Liver (tissue), 9 donors: Measurements from ENCODE around the gene QKI. TPM values are rescaled to one million over a fixed set of nuclear protein-coding genes. Genes with fewer than 3 reads are reported as not detected.

Experiments
- DNase-seq: peaks from one replicate; pipeline ENCODE4 v3.0.0-alpha.2; 2017; ENCODE audit warnings: low spot score
- H3K27ac ChIP-seq, 2 donors: one replicate each; pipeline ENCODE4 v1.7.0; 2013; ENCODE audit warnings: inconsistent platforms in 2 of 2, low read length in 2 of 2, control low read depth in 1 of 2, low read depth in 1 of 2, mild to moderate bottlenecking in 1 of 2
- H3K27me3 ChIP-seq, 4 donors: one replicate each; pipeline versions ENCODE4 v1.6.1 to v1.7.0; 2013; ENCODE audit warnings: low read length in 3 of 4, inconsistent platforms in 1 of 4, mild to moderate bottlenecking in 1 of 4, moderate library complexity in 1 of 4; ENCODE audit not compliant: control insufficient read depth in 4 of 4, insufficient read depth in 4 of 4
- H3K36me3 ChIP-seq, 4 donors: one replicate each; pipeline versions ENCODE4 v1.6.1 to v1.7.0; 2013; ENCODE audit warnings: low read length in 3 of 4, mild to moderate bottlenecking in 3 of 4, low read depth in 1 of 4, moderate library complexity in 1 of 4; ENCODE audit not compliant: control insufficient read depth in 4 of 4, insufficient read depth in 3 of 4
- H3K4me1 ChIP-seq, 4 donors: one replicate each; pipeline versions ENCODE4 v1.6.1 to v1.7.0; 2013; ENCODE audit warnings: low read length in 3 of 4, mild to moderate bottlenecking in 3 of 4, moderate library complexity in 1 of 4; ENCODE audit not compliant: control insufficient read depth in 4 of 4, insufficient read depth in 4 of 4
- H3K4me3 ChIP-seq, 3 donors: one replicate each; pipeline versions ENCODE4 v1.6.1 to v1.7.0; 2013; ENCODE audit warnings: low read length in 3 of 3, control low read depth in 1 of 3, low read depth in 1 of 3, mild to moderate bottlenecking in 1 of 3
- H3K9ac ChIP-seq, 2 donors: one replicate each; pipeline ENCODE4 v1.7.0; 2013; ENCODE audit warnings: low read length in 2 of 2, mild to moderate bottlenecking in 2 of 2, moderate library complexity in 2 of 2, control low read depth in 1 of 2, low read depth in 1 of 2
- H3K9me3 ChIP-seq, 4 donors: one replicate each; pipeline versions ENCODE4 v1.6.1 to v1.7.0; 2013; ENCODE audit warnings: low read length in 3 of 4; ENCODE audit not compliant: control insufficient read depth in 4 of 4
- ATF3 ChIP-seq: IDR thresholded peaks from 2 replicates; pipeline ENCODE4 v1.6.1; 2016; ENCODE audit warnings: antibody characterized with exemption
- EGR1 ChIP-seq, 2 donors: IDR thresholded peaks; 2 replicates each; pipeline ENCODE4 v1.6.1; 2016 to 2018; ENCODE audit warnings: antibody characterized with exemption in 2 of 2, low read depth in 2 of 2
- FOXA1 ChIP-seq: IDR thresholded peaks from 2 replicates; pipeline ENCODE4 v1.6.1; 2016; ENCODE audit warnings: antibody characterized with exemption
- FOXA2 ChIP-seq: IDR thresholded peaks from 2 replicates; pipeline ENCODE4 v1.6.1; 2016; ENCODE audit warnings: antibody characterized with exemption
- GABPA ChIP-seq, 2 donors: IDR thresholded peaks in 1 of 2; conservative IDR thresholded peaks in 1 of 2; 2 replicates each; pipeline ENCODE4 v1.6.1; 2016; ENCODE audit warnings: antibody characterized with exemption in 2 of 2, mild to moderate bottlenecking in 1 of 2, moderate library complexity in 1 of 2
- HNF4A ChIP-seq, 2 donors: conservative IDR thresholded peaks; 2 replicates each; pipeline ENCODE4 v1.6.1; 2016; ENCODE audit warnings: antibody characterized with exemption in 2 of 2, mild to moderate bottlenecking in 2 of 2
- HNF4G ChIP-seq: IDR thresholded peaks from 2 replicates; pipeline ENCODE4 v1.6.1; 2016; ENCODE audit warnings: antibody characterized with exemption
- JUND ChIP-seq, 2 donors: IDR thresholded peaks; 2 replicates each; pipeline ENCODE4 v1.6.1; 2016; ENCODE audit warnings: antibody characterized with exemption in 2 of 2
- MAX ChIP-seq: IDR thresholded peaks from 2 replicates; pipeline ENCODE4 v1.6.1; 2016; ENCODE audit warnings: antibody characterized with exemption
- NR2F2 ChIP-seq: IDR thresholded peaks from 2 replicates; pipeline ENCODE4 v1.6.1; 2016; ENCODE audit warnings: antibody characterized with exemption
- RAD21 ChIP-seq, 2 donors: IDR thresholded peaks; 2 replicates each; pipeline ENCODE4 v1.6.1; 2016; ENCODE audit warnings: antibody characterized with exemption in 2 of 2, mild to moderate bottlenecking in 2 of 2
- RXRA ChIP-seq, 2 donors: IDR thresholded peaks; 2 replicates each; pipeline ENCODE4 v1.6.1; 2017 to 2018; ENCODE audit warnings: antibody characterized with exemption in 2 of 2, mild to moderate bottlenecking in 1 of 2
- SP1 ChIP-seq: IDR thresholded peaks from 2 replicates; pipeline ENCODE4 v1.6.1; 2018; ENCODE audit warnings: antibody characterized with exemption, mild to moderate bottlenecking
- TAF1 ChIP-seq: conservative IDR thresholded peaks from 2 replicates; pipeline ENCODE4 v1.6.1; 2016; ENCODE audit warnings: antibody characterized with exemption, mild to moderate bottlenecking
- YY1 ChIP-seq: IDR thresholded peaks from 2 replicates; pipeline ENCODE4 v1.6.1; 2016; ENCODE audit warnings: antibody characterized with exemption, mild to moderate bottlenecking
- WGBS: extraction: QIAGEN DNeasy Blood & Tissue Kit; methylation state at CpG from one replicate; pipeline ENCODE4 v1.1.7; 2013; 5-methylcytosine and 5-hydroxymethylcytosine counted together
- polyA plus RNA-seq, 2 donors: library from polyadenylated mRNA; stranded (reverse) in 1 of 2; unstranded in 1 of 2; fragments of 200-250 nt in 1 of 2; fragments of >200 nt in 1 of 2; fragmentation: Nextera tagmentation in 1 of 2; extraction: Ambion mirVana in 1 of 2; gene quantifications; one replicate each; pipeline versions ENCODE4 v1.2.1 to v1.2.3, GENCODE V29; 2013 to 2015
- total RNA-seq, 2 donors: library from RNA; depleted of rRNA; stranded (reverse); fragments of >200 nt; gene quantifications; one replicate each; pipeline ENCODE4 v1.2.3, GENCODE V29; 2014
- TF ChIP-seq, protein P1 (sequence below): IDR thresholded peaks from 2 replicates; pipeline ENCODE4 v1.6.1; 2016; ENCODE audit warnings: antibody characterized with exemption
- donor health status: healthy.
- donor health status: healthy.
- donor health status: healthy.
- donor health status: healthy.
- donor health status: healthy.

Gene QKI
- total and polyA plus RNA-seq, 4 donors = 22.7 to 97.0 (median 56.3) TPM

GRCh38 chr6:163526346-163526745 lies 111.8 kb downstream of the QKI start:
- Histone ChIP-seq H3K27ac (peak overlapping the region; percentile 49 to 74), H3K9me3 (no peaks in the 10 kb centered on the region), H3K4me1 (peaks cover 14 to 46% (median 27%) of the 10 kb centered on the region in 4 donors), H3K9ac (peak overlapping the region in 1 of 2 donors; percentile 29), H3K4me3 (no peak overlapping the region), H3K36me3 (peaks cover 0 to 1% (median 0%) of the 10 kb centered on the region in 4 donors), H3K27me3 (no peaks in the 10 kb centered on the region)
- 16% methylated on average over 1 of the region's 1 CpG for WGBS
- TF ChIP-seq TAF1 (no peak), HNF4A (conservative IDR thresholded peaks at IDR 0.05) (peak in 1 of 2 donors; percentile 20), GABPA (IDR thresholded peaks at IDR 0.05 in 1 of 2, conservative IDR thresholded peaks at IDR 0.05 in 1 of 2) (no peak), RAD21 (IDR thresholded peaks at IDR 0.05) (peak in 1 of 2 donors; percentile 19), FOXA1 (no peak), RXRA (IDR thresholded peaks at IDR 0.05) (peak in 1 of 2 donors; percentile 31)
- no peak for DNase-seq

DNA sequence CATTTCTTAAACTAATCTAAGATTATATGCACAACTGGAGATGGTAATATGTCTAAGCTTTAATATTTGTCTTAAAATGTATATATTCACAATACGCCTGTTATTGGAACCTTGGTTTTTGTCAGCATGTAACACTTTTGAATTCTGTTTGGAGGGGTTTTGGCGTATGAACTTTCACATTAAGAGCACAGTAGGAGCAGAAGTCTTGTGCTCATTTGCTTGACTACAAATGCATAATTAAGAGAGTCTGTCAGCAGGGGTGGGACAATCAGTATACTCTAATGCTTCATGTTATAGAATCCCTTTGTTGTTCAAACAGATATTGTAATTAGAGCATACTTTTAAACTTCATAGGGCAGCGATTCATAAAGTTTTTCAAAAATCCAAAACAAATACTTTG lies 112.8 kb downstream of the QKI start:
- peaks cover 16 to 41% (median 25%) of the 10 kb centered on the region in 4 donors for H3K4me1 ChIP-seq
- TF ChIP-seq, protein P1, sequence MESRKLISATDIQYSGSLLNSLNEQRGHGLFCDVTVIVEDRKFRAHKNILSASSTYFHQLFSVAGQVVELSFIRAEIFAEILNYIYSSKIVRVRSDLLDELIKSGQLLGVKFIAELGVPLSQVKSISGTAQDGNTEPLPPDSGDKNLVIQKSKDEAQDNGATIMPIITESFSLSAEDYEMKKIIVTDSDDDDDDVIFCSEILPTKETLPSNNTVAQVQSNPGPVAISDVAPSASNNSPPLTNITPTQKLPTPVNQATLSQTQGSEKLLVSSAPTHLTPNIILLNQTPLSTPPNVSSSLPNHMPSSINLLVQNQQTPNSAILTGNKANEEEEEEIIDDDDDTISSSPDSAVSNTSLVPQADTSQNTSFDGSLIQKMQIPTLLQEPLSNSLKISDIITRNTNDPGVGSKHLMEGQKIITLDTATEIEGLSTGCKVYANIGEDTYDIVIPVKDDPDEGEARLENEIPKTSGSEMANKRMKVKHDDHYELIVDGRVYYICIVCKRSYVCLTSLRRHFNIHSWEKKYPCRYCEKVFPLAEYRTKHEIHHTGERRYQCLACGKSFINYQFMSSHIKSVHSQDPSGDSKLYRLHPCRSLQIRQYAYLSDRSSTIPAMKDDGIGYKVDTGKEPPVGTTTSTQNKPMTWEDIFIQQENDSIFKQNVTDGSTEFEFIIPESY = no peak
- TF ChIP-seq RAD21 (IDR thresholded peaks at IDR 0.05) = no peak
- no peak for TF ChIP-seq RXRA (IDR thresholded peaks at IDR 0.05)
- no peak for TF ChIP-seq EGR1 (IDR thresholded peaks at IDR 0.05; ENCODE audit: low read depth in 2 of 2)
- no peak for TF ChIP-seq NR2F2
- no peak for TF ChIP-seq FOXA2
- TF ChIP-seq GABPA (IDR thresholded peaks at IDR 0.05 in 1 of 2, conservative IDR thresholded peaks at IDR 0.05 in 1 of 2) = no peak
- TF ChIP-seq MAX = no peak
- WGBS = 95% methylated on average over 3 of the region's 3 CpGs
- no peaks in the 10 kb centered on the region for H3K27me3 ChIP-seq
- H3K4me3 ChIP-seq = no peak overlapping the region
- peak overlapping the region in 1 of 2 donors; percentile 74 for H3K27ac ChIP-seq
- no peak overlapping the region for H3K9ac ChIP-seq
- peaks cover 0 to 1% (median 0%) of the 10 kb centered on the region in 4 donors for H3K36me3 ChIP-seq
- no peak for DNase-seq
- no peaks in the 10 kb centered on the region for H3K9me3 ChIP-seq

DNA sequence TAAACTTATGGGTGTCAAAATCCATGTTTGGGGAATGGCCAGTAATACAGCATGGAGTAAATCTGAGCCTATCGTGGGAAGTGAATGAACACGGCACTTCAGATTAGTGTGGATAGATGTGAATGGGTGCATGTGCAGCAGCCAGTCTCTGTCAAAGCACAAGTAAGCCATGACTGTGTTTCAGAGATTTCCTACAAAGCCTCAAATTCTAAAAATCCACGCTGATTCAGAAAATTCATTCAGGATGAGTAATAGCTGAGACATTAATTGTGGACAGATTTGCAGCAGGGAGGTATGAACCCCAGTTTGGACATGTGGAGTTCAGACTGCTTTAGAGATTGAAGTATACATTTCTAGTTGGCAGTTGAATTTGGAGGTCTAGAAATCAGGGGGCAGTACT lies 115.1 kb downstream of the QKI start:
- Histone ChIP-seq H3K9ac (no peak overlapping the region), H3K4me1 (peaks cover 19 to 56% (median 30%) of the 10 kb centered on the region in 4 donors), H3K27ac (no peak overlapping the region), H3K9me3 (no peaks in the 10 kb centered on the region), H3K36me3 (peaks cover 0 to under 1% (median 0%) of the 10 kb centered on the region in 4 donors), H3K4me3 (no peak overlapping the region), H3K27me3 (no peaks in the 10 kb centered on the region)
- TF ChIP-seq FOXA1 = no peak
- no peak for DNase-seq
- 71% methylated on average over 3 of the region's 3 CpGs for WGBS

- H3K9me3 ChIP-seq = no peaks in the 10 kb centered on the region
- peaks cover 17 to 53% (median 30%) of the 10 kb centered on the region in 4 donors for H3K4me1 ChIP-seq
- H3K4me3 ChIP-seq = no peak overlapping the region
- no peak overlapping the region for H3K27ac ChIP-seq
- DNase-seq = no peak
- no peaks in the 10 kb centered on the region for H3K36me3 ChIP-seq
- 70% methylated on average over 3 of the region's 3 CpGs for WGBS
- no peaks in the 10 kb centered on the region for H3K27me3 ChIP-seq
- no peak for TF ChIP-seq ATF3
- no peak for TF ChIP-seq MAX
- no peak for TF ChIP-seq HNF4A (conservative IDR thresholded peaks at IDR 0.05)
- TF ChIP-seq FOXA1 = no peak
- no peak for TF ChIP-seq HNF4G
- no peak for TF ChIP-seq SP1
- TF ChIP-seq TAF1 = no peak
- TF ChIP-seq NR2F2 = no peak
- TF ChIP-seq JUND (IDR thresholded peaks at IDR 0.05) = no peak
- TF ChIP-seq EGR1 (IDR thresholded peaks at IDR 0.05; ENCODE audit: low read depth in 2 of 2) = no peak
- TF ChIP-seq RXRA (IDR thresholded peaks at IDR 0.05) = no peak
- TF ChIP-seq YY1 = no peak
- TF ChIP-seq, protein P1 = no peak
- no peak overlapping the region for H3K9ac ChIP-seq
Observed at GRCh38 chr6:163530406-163530805, 115.9 kb downstream of the QKI start.
